HepG2 (cell line): ENCODE results near the gene LHFPL2. TPM values are rescaled to one million over a fixed set of nuclear protein-coding genes. Genes with fewer than 3 reads are reported as not detected.

Experiments used
- ATAC-seq: fragments of 200-7000 bp; cut with Tn5 transposase; 3 replicates; pipeline ENCODE4 v1.9.1; 2020; ENCODE audit warnings: mild to moderate bottlenecking, moderate library complexity
- BruUV-seq: library from RNA; stranded (reverse); fragments of 400-500 nt; replicated peaks from 2 replicates; lab custom pipeline; 2021; lab: Mats Ljungman, UMichigan
- CTCF ChIA-PET: fragments of 300-600 bp; formaldehyde crosslinking; extraction: SDS; loops from one replicate; lab custom pipeline; 2021; ENCODE audit warnings: low total read pairs, inconsistent platforms, low intra/inter-chr PET ratio; lab: Yijun Ruan, JAX
- POLR2A ChIA-PET: fragments of 350-600 bp; sonication (Branson Sonifier 250); formaldehyde crosslinking; loops from one replicate; lab custom pipeline; 2020; ENCODE audit warnings: antibody characterized with exemption, inconsistent platforms; lab: Yijun Ruan, JAX
- DNase-seq: peaks from one replicate; pipeline ENCODE4 v3.0.0-alpha.2; 2015; ENCODE audit warnings: low spot score
- FAIRE-seq: peaks from 3 replicates; lab custom pipeline; 2011; peaks lifted over from hg19 to GRCh38; lab: Jason Lieb, UNC
- H2AFZ ChIP-seq: one replicate; pipeline ENCODE4 v1.6.1; 2011; ENCODE audit warnings: low read length, inconsistent platforms
- H3K27ac ChIP-seq: fragments of 300-600 bp; 3 replicates; pipeline ENCODE4 v1.8.0; 2011; ENCODE audit warnings: mixed run types, mild to moderate bottlenecking, mixed read lengths, low read length, inconsistent platforms; ENCODE audit not compliant: insufficient read depth; ENCODE audit errors: extremely low read length
- H3K27me3 ChIP-seq, 2 experiments: fragments of 200-600 bp in 1 of 2; 2 replicates in 1 of 2; 3 replicates in 1 of 2; pipeline versions ENCODE4 v1.6.0 to v1.8.0; 2011; ENCODE audit warnings: low read length in 2 of 2, mild to moderate bottlenecking in 2 of 2, moderate library complexity in 2 of 2, inconsistent platforms in 1 of 2; ENCODE audit not compliant: insufficient read depth in 2 of 2, control insufficient read depth in 1 of 2
- H3K36me3 ChIP-seq, 2 experiments: fragments of 200-600 bp in 1 of 2; replicated peaks in 1 of 2; 2 replicates in 1 of 2; 3 replicates in 1 of 2; pipeline versions ENCODE4 v1.5.1 to v1.8.0; 2011; ENCODE audit warnings: low read length in 2 of 2, inconsistent platforms in 1 of 2; ENCODE audit not compliant: insufficient read depth in 2 of 2, control insufficient read depth in 1 of 2
- H3K4me1 ChIP-seq: 2 replicates; pipeline ENCODE4 v1.5.1; 2012; ENCODE audit warnings: low read length, inconsistent platforms; ENCODE audit not compliant: insufficient read depth
- H3K4me2 ChIP-seq: 2 replicates; pipeline ENCODE4 v1.6.0; 2011; ENCODE audit warnings: low read depth, low read length, inconsistent platforms
- H3K4me3 ChIP-seq, 3 experiments: fragments of 200-600 bp in 1 of 3; sonication (generic), shearing (Covaris generic) in 1 of 3; replicated peaks in 1 of 3; 2 replicates each; pipeline ENCODE4 v1.5.1; 2011 to 2016; ENCODE audit warnings: low read length in 3 of 3, inconsistent platforms in 2 of 3, low read depth in 2 of 3, mild to moderate bottlenecking in 2 of 3, control low read depth in 1 of 3, mixed read lengths in 1 of 3; ENCODE audit not compliant: insufficient read depth in 1 of 3
- H3K79me2 ChIP-seq: one replicate; pipeline ENCODE4 v1.6.1; 2011; ENCODE audit warnings: low read length, inconsistent platforms; ENCODE audit not compliant: insufficient read depth
- H3K9ac ChIP-seq: 2 replicates; pipeline ENCODE4 v1.6.0; 2011; ENCODE audit warnings: mild to moderate bottlenecking, low read depth, low read length, inconsistent platforms; ENCODE audit not compliant: insufficient read depth
- H3K9me3 ChIP-seq: 2 replicates; pipeline ENCODE4 v1.5.1; 2012; ENCODE audit warnings: mild to moderate bottlenecking, low read length
- H4K20me1 ChIP-seq: 2 replicates; pipeline ENCODE4 v1.6.0; 2011; ENCODE audit warnings: inconsistent platforms, mild to moderate bottlenecking, low read length, moderate library complexity; ENCODE audit not compliant: insufficient read depth
- CTCF ChIP-seq: sonication (generic); formaldehyde crosslinking; IDR thresholded peaks from 2 replicates; pipeline ENCODE4 v1.5.0; 2020; ENCODE audit warnings: mild to moderate bottlenecking, missing genetic modification reagents, moderate library complexity
- SMC3 ChIP-seq: IDR thresholded peaks from 2 replicates; pipeline ENCODE4 v1.6.1; 2011; ENCODE audit warnings: low read length, improper control_type of control experiment
- STAG1 ChIP-seq: sonication (generic); formaldehyde crosslinking; IDR thresholded peaks from 2 replicates; pipeline ENCODE4 v1.4.0; 2020; ENCODE audit warnings: missing genetic modification reagents
- ZGPAT ChIP-seq: IDR thresholded peaks from 2 replicates; pipeline ENCODE4 v1.6.1; 2016; ENCODE audit warnings: mild to moderate bottlenecking
- ZNF12 ChIP-seq: sonication (generic); formaldehyde crosslinking; IDR thresholded peaks from 2 replicates; pipeline ENCODE4 v1.5.0; 2020; ENCODE audit warnings: missing genetic modification reagents
- WGBS: methylation state at CpG from one replicate; pipeline ENCODE4 v1.1.6; 2017; ENCODE audit warnings: low lambda C conversion rate; 5-methylcytosine and 5-hydroxymethylcytosine counted together
- in situ Hi-C: cut with HindIII; loops from 2 replicates; pipeline ENCODE4 v1.10.0; 2017; ENCODE audit warnings: low pct_unique_long_range_greater_than_20kb; ENCODE audit not compliant: extremely low pct_ligation_motif_present
- intact Hi-C: fragments of 100-400 bp; cut with micrococcal nuclease; formaldehyde crosslinking; loops from one replicate; pipeline ENCODE4 v1.10.0; 2022; ENCODE audit not compliant: unreplicated experiment
- polyA plus RNA-seq, 8 experiments: library from polyadenylated mRNA; depleted of rRNA in 3 of 8; stranded (reverse) in 7 of 8; unstranded in 1 of 8; fragments of >200 nt; fragmentation: Illumina TruSeq in 4 of 8; extraction: Trizol in 4 of 8; gene quantifications; 2 replicates each; pipeline versions ENCODE4 v1.2.1 to v1.2.3, GENCODE V29; 2011 to 2016; ENCODE audit warnings: low read depth in 4 of 8, missing spikeins in 1 of 8, mixed read lengths in 1 of 8; ENCODE audit not compliant: insufficient read depth in 1 of 8
- total RNA-seq, 5 experiments: library from RNA; depleted of rRNA; stranded (reverse); fragments of >200 nt; fragmentation: Illumina TruSeq; extraction: Trizol; gene quantifications; 2 replicates each; pipeline ENCODE4 v1.2.3, GENCODE V29; 2016; ENCODE audit warnings: low read depth in 1 of 5

LHFPL2 gene
- total and polyA plus RNA-seq, 2 of the 13 experiments (the other 11 are each of a cell fraction or from before 2014, with no cell fraction given): 6.0 to 20.0 TPM

- FAIRE-seq (peak; percentile 65), ATAC-seq (peak; percentile 76)
These were observed 115.2 kb downstream of the LHFPL2 start for GRCh38 chr5:78533356-78533755.

More at GRCh38 chr5:78533356-78533755, 115.2 kb downstream of the LHFPL2 start:
- DNase-seq: peak; percentile 30
- Histone ChIP-seq H3K27me3 (no peaks in the 10 kb centered on the region), H2AFZ (no peak overlapping the region), H3K4me3 (no peak overlapping the region), H3K27ac (no peak overlapping the region), H3K79me2 (peaks cover 8% of the 10 kb centered on the region), H3K36me3 (peaks cover 0 to 3% of the 10 kb centered on the region in 2 experiments; a peak in 2 of 5 replicates), H3K4me1 (no peaks in the 10 kb centered on the region), H3K4me2 (no peak overlapping the region), H3K9ac (no peak overlapping the region), H4K20me1 (no peaks in the 10 kb centered on the region), H3K9me3 (no peaks in the 10 kb centered on the region)
- in situ Hi-C loops: no loop called here
- BruUV-seq: no TSS peak
- WGBS: 65% methylated on average over 3 of the region's 3 CpGs
- ChIA-PET CTCF (interaction anchor here (1.2 to 2.8 kb wide), 2 partner anchors 61 to 66 kb away, joined by 4 to 12 read pairs; no protein-coding TSS in a partner anchor), POLR2A (no interaction called here)
- intact Hi-C loops: loop anchor here (2.0 kb wide), 2 partner anchors 61 to 169 kb away; no protein-coding TSS in a partner anchor
- TF ChIP-seq ZGPAT (CRISPR knock-in tag): no peak
- peak; percentile 56; the same call in 1 of the 2 replicates for TF ChIP-seq SMC3
- peak; percentile 60 for TF ChIP-seq CTCF (CRISPR knock-in tag)
- TF ChIP-seq ZNF12 (CRISPR knock-in tag): peak; percentile 50; the same call in 1 of the 2 replicates
- TF ChIP-seq STAG1 (CRISPR knock-in tag): peak; percentile 66
